ENCODE results near the gene OLFML2A. TPM values are rescaled to one million over a fixed set of nuclear protein-coding genes. Genes with fewer than 3 reads are reported as not detected.
A peak's percentile ranks its signal among the peaks of the same experiment; 100 is the strongest.
"Not testable (repeated sequence)": the region's sequence is repeated elsewhere in the genome, so short reads cannot be mapped to it uniquely, and the experiment has no call there.

The OLFML2A gene
- total RNA-seq, 2 donors from 2014 or later, result not detected

DNA sequence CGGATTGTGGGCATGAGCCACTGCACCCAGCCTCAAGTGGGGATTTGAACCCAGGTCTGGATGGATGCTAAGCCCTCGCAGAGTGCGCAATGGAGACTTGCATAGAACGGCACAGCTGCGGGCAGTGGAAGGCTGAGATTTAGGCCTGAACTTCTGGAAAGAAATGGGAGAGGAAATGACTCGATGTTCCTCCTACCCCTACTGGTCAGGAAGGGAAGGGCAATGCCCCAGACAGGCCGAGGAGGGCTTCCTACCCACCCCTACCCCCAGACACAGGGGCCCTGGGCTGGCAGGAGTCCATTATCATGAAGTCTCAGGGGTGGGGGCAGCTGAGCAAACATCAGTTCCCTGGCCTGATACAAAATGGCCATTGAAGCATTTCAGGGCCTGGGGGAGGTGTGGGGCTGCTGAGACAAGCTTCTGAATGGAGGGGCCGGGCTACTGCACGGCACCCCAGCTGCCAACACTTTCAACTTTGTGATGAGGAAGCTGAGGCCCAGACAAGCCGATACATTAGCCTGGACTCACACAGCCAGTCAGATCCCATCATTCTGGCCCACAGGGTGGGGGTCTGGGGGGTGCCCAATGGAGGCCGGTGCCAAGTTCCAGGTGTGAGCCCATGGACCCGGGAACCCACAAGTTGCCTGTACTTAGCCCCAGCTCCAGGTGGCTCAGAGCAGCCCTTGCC, 62.8 kb downstream of the OLFML2A start:
- no peaks in the 10 kb centered on the region for H3K9me3 Mint-ChIP-seq
- no peaks in the 10 kb centered on the region for H3K36me3 Mint-ChIP-seq (ENCODE audit: insufficient read depth in 2 of 2)
- ATAC-seq (replicated peaks in 1 of 2) (peak in 1 of 2 donors; percentile 24), DNase-seq (no peak)
- no peak overlapping the region for H3K4me3 Mint-ChIP-seq
- peaks cover 27% of the 10 kb centered on the region for H3K27me3 Mint-ChIP-seq (ENCODE audit: low read depth)
- no peak overlapping the region for H3K27ac Mint-ChIP-seq
- no peaks in the 10 kb centered on the region for H3K4me1 Mint-ChIP-seq (ENCODE audit: low read depth)

DNA sequence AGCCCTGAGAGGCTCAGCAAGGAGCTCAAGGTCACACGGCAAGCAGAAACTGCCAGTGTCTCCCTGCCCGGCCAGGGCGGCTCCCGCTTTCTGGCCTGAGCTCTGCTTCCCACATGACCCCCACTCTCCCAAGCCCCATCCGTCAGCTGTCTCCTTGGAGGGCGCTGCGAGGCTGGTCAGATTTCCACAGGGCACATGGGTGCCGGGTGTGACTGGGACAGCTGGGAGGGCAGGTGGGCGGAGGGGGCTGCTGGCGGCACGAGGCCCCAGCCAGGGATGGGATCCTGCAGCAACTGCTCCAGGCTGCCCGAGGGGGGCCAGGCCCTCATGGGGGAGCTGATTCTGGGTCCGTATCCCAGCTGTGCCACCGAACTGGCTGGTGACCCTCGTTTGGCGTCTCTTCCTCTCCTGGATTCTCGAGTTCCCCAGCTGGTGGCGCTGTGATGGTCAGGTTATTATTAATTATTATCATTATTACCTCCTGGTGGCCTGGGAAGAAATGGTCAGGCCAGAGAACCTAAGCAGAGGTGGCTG, 63.4 kb downstream of the OLFML2A start:
- H3K9me3 Mint-ChIP-seq, result no peaks in the 10 kb centered on the region
- H3K4me1 Mint-ChIP-seq (ENCODE audit: low read depth), result no peaks in the 10 kb centered on the region
- no peak overlapping the region for H3K4me3 Mint-ChIP-seq
- DNase-seq (no peak), ATAC-seq (replicated peaks in 1 of 2) (no peak)
- peaks cover 27% of the 10 kb centered on the region for H3K27me3 Mint-ChIP-seq (ENCODE audit: low read depth)
- H3K36me3 Mint-ChIP-seq (ENCODE audit: insufficient read depth in 2 of 2), result no peaks in the 10 kb centered on the region
- no peak overlapping the region for H3K27ac Mint-ChIP-seq

DNA sequence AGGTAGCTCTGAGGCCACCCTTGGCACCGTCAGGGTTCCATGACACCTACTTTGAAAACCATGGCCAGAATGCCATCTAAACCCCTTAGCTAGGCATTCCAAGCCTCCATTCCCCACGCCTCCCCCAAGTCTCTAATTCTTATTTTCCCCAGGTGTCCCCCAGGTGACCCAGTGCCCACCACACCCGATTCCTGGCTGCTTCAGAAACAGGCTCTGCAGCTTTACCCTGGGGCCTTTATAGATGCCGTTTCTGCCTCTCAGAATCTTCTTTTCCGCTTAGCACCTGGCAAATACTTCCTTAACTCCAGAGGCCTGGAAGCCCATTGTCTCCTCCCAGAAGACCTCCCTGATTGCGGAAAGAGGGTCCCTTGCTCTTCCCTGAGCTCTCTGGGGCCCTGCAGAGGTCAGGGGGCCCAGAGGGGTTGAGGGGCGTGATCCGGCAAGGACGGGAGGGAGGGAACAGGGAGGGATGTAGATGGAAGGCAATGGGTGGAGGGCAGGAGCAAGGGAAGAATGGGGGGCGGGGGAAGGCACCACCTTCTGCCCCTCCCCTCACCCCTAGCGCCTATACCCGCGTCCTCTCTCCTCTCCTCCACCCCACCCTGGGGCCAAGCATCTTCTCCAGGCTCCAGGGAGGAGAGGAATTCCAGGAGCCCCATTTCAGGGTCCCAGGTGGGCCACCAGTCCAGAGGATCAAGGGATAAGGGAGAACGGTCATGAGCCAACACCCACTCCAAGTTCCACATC, 64.3 kb downstream of the OLFML2A start:
- H3K27ac Mint-ChIP-seq, result no peak overlapping the region
- no peak overlapping the region for H3K4me3 Mint-ChIP-seq
- no peak for ATAC-seq (replicated peaks in 1 of 2)
- H3K4me1 Mint-ChIP-seq (ENCODE audit: low read depth), result no peaks in the 10 kb centered on the region
- H3K36me3 Mint-ChIP-seq (ENCODE audit: insufficient read depth in 2 of 2), result no peaks in the 10 kb centered on the region
- DNase-seq, result no peak
- H3K9me3 Mint-ChIP-seq, result no peaks in the 10 kb centered on the region
- peaks cover 21% of the 10 kb centered on the region for H3K27me3 Mint-ChIP-seq (ENCODE audit: low read depth)

DNA sequence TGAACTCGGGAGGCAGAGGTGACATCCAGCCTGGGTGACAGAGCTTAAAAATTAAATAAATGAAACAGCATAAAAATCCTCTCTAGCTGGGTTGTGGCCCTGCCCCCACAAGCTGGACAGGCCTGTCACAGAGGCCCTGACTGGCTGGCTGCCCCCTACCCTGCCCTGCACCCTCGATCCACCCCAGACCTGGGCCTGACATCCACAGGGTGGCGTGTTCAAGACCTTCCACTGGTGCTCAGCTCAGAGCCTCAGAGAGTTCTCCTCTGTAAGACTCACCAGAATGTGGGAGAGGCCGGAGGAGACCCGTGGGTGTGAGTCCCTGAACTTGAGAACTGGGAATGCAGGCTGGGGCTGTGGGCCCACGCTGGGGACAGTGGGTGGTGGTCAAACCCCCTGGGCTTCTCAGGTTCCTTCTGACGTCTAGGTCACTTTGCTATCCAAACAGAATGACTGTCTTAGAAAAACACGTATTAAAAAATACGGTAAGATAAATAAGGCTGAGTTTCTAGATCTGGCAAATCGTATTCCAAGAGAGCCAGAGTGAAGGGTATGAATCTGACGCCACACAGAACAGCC, 66.6 kb downstream of the OLFML2A start:
- no peak for DNase-seq
- Mint-ChIP-seq H3K27ac (no peak overlapping the region), H3K4me3 (no peak overlapping the region), H3K27me3 (ENCODE audit: low read depth) (peaks cover 6% of the 10 kb centered on the region), H3K36me3 (ENCODE audit: insufficient read depth in 2 of 2) (no peaks in the 10 kb centered on the region), H3K4me1 (ENCODE audit: low read depth) (no peaks in the 10 kb centered on the region), H3K9me3 (no peaks in the 10 kb centered on the region)
- ATAC-seq (replicated peaks in 1 of 2), result no peak

DNA sequence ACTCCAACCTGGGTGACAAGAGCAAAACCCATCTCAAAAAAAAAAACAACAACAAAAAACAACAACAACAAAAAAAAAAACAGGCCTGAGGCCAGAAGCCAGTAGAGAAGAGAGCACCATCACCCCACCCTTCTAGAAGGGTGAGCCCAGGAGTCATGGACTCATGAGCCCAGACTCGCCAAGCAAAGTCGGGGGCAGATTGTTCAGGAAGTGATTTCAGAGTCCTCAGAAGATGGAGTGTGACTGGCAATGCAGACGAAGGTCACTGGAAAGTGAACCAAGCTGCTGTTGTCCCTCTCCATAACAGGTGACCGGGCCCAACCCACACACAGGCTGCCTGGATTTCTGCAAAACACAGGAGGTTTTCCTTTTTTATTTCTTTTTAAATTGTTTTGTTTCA, 67.4 kb downstream of the OLFML2A start:
- no peak overlapping the region for H3K27ac Mint-ChIP-seq
- peaks cover 4% of the 10 kb centered on the region for H3K27me3 Mint-ChIP-seq (ENCODE audit: low read depth)
- no peaks in the 10 kb centered on the region for H3K36me3 Mint-ChIP-seq (ENCODE audit: insufficient read depth in 2 of 2)
- no peak overlapping the region for H3K4me3 Mint-ChIP-seq
- ATAC-seq (replicated peaks in 1 of 2) (no peak), DNase-seq (no peak)
- no peaks in the 10 kb centered on the region for H3K9me3 Mint-ChIP-seq
- no peaks in the 10 kb centered on the region for H3K4me1 Mint-ChIP-seq (ENCODE audit: low read depth)

DNA sequence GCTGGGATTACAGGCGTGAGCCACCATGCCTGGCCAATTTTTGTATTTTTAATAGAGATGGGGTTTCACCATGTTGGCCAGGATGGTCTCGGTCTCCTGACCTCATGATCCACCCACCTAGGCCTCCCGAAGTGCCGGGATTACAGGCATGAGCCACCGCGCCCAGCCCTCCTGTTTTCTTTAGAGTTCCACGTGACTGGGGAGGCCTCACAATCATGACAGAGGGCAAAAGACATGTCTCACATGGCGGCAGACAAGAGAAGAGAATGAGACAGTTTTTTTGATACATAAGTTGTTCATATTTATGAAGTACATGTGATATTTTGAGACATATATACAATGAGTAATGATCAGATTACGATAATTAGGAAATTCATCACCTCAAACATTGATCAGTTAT, 69.5 kb downstream of the OLFML2A start:
- H3K4me3 Mint-ChIP-seq; H3K27ac Mint-ChIP-seq; H3K9me3 Mint-ChIP-seq; ATAC-seq (replicated peaks in 1 of 2); H3K4me1 Mint-ChIP-seq (ENCODE audit: low read depth); H3K36me3 Mint-ChIP-seq (ENCODE audit: insufficient read depth in 2 of 2); DNase-seq: not testable (repeated sequence)
- H3K27me3 Mint-ChIP-seq (ENCODE audit: low read depth), result peaks cover 13% of the 10 kb centered on the region

DNA sequence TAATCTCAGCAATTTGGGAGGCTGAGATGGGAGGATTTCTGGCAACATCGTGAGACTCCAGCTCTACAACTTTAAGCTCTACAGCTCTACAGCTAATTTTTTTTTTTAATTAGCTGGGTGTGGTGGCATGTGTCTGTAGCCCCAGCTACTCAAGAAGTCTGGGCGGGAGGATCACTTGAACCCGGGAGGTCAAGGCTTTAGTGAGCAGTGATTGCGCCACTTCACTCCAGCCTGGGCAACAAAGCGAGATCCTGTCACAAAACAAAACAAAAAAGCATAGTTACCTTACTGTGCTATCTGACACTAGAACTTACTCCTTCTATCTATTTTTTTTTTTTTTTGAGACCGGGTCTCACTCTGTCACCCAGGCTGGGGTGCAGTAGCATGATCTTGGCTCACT, 70.0 kb downstream of the OLFML2A start:
- ATAC-seq (replicated peaks in 1 of 2) (no peak), DNase-seq (no peak)
- Mint-ChIP-seq H3K4me3 (no peak overlapping the region), H3K27me3 (ENCODE audit: low read depth) (peaks cover 15% of the 10 kb centered on the region), H3K4me1 (ENCODE audit: low read depth) (no peaks in the 10 kb centered on the region), H3K9me3 (no peaks in the 10 kb centered on the region), H3K27ac (no peak overlapping the region), H3K36me3 (ENCODE audit: insufficient read depth in 2 of 2) (no peaks in the 10 kb centered on the region)

DNA sequence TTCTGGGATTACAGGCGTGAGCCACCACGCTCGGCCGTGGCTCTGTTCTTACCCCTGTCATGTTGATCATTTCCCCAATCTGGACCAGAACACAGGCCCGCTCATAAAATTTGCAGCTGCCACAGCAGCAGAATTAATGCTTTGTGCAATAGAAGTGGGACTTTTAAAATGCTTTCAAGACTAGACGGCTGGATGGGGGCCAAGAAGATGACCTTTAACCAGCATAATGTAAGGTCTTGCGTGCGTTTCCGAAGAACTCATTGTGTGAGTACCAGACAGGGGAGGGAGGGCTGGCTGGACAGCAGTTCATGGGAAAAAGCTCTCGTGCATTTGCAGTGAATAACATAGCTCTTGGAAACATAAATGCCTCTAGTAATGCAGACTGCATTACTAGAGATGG, 72.9 kb downstream of the OLFML2A start:
- Mint-ChIP-seq H3K27me3 (ENCODE audit: low read depth) (peaks cover 15% of the 10 kb centered on the region), H3K4me1 (ENCODE audit: low read depth) (peaks cover 9% of the 10 kb centered on the region), H3K36me3 (ENCODE audit: insufficient read depth in 2 of 2) (no peaks in the 10 kb centered on the region), H3K4me3 (no peak overlapping the region), H3K27ac (no peak overlapping the region), H3K9me3 (no peaks in the 10 kb centered on the region)
- ATAC-seq (replicated peaks in 1 of 2), result no peak
- no peak for DNase-seq

DNA sequence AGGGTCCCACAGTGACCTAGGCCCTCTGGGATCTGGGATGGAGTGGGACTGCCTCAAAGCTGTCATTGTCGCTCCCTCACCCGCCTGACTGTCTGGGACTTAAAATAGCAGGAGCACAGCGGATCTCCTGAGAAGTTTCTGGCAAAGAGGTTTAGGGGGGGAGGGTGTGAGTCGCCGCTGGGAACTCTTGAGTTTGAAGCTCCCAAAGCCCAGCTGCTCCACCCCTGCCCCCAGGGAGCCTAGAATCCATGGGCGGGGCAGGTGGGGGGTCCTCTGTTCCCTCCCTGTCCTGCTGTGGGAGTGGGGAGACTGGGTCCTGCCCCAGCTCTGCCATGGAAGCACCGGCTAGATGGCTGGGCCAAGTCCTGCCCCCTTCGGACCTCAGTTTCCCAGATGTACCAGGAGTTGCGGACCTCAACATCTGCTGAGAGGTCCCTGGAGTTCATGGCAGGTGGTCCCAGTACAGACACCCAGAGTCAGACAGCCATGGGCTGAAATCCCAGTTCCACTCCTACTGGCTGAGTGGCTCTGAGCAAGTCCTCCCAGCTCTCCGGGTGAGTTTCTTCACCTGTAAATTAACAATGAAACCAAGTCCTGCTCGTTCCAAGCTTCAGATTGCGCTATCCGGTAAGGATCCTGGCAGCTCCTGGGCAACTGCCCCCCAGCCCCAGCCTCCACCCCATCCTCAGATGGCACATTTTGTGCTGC, 75.3 kb downstream of the OLFML2A start:
- peak overlapping the region; percentile 75 to 76 for H3K4me3 Mint-ChIP-seq
- no peaks in the 10 kb centered on the region for H3K9me3 Mint-ChIP-seq
- H3K27me3 Mint-ChIP-seq (ENCODE audit: low read depth), result peaks cover 15% of the 10 kb centered on the region
- peaks cover 15% of the 10 kb centered on the region for H3K4me1 Mint-ChIP-seq (ENCODE audit: low read depth)
- ATAC-seq (replicated peaks in 1 of 2) (no peak), DNase-seq (no peak)
- H3K36me3 Mint-ChIP-seq (ENCODE audit: insufficient read depth in 2 of 2), result no peaks in the 10 kb centered on the region
- no peak overlapping the region for H3K27ac Mint-ChIP-seq

DNA sequence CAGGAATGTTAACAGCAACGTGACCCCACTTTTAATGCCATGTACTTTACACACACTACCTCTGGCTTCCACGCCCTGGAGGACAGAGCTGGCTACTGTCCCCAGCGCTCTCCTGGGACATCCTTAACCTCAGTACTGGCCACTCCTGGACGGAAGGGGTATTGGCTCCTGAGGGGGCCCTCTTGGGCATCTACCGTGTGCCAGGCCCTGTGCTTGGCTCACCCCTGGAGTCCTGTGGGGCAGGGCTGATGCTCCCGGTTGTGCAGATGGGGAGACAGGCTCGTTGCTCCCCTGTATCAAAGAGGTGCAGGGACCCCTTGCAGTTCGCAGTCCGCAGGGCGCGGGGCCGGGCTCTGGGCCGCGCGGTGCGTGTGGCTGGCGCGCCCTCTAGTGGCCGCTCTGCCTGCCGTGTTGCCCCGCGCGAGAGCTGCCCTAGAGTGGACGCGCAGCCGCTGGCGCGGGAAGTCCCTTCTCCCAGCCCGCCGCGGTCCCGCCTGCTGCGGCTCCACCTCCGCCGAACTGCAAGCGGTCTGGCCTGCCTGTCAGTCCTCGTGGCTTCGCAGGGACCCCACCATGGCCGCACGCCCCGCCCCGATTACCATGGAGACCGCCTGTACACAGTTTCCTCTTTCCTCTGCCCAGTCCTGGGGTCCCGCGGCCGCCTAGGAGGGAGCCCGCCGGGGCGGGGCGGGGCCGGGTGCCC, 76.0 kb downstream of the OLFML2A start, which contains the start of gene WDR38:
WDR38 (plus strand) TSS at position 632 of the 703 bp plus-strand sequence. CDS start 72 bp downstream, outside the sequence.
- H3K27me3 Mint-ChIP-seq (ENCODE audit: low read depth), result peaks cover 15% of the 10 kb centered on the region
- H3K36me3 Mint-ChIP-seq (ENCODE audit: insufficient read depth in 2 of 2), result peaks cover 0 to 1% of the 10 kb centered on the region in 2 donors
- H3K4me1 Mint-ChIP-seq (ENCODE audit: low read depth), result peaks cover 22% of the 10 kb centered on the region
- peak within 1 kb of the TSS; percentile 75 to 76 for H3K4me3 Mint-ChIP-seq
- peak; percentile 85 to 86 for DNase-seq
- H3K27ac Mint-ChIP-seq, result peak within 1 kb of the TSS; percentile 42
- peak; percentile 83 to 89 for ATAC-seq (replicated peaks in 1 of 2)
- no peaks in the 10 kb centered on the region for H3K9me3 Mint-ChIP-seq

DNA sequence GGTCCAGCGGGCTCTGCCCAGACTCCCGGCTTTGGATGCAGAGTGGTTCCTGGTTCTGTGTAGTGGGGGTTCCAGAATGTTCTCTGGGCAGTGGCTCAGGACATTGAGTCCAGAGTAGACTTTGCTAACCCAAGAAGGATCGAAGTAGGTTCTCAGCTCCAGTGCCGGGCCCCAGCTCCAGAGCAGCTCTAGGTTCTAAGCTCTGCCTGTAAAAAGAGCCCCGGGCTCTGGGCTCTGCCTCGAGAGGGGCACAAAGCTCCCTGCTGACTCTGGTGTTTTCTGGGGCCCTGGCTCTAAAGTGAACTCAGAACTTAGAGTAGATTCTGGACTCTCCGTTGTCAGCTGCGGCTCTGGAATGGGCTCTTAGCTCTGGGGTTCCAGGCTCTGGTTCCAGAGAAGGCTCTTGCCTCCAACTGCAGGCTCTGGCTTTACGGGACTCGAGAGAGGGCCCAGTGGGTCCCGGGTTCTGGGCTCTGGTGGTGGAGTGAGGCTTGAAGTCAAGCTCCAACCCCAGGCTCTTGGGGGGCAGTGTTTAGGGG, 76.7 kb downstream of the OLFML2A start:
- no peaks in the 10 kb centered on the region for H3K9me3 Mint-ChIP-seq
- peaks cover 15% of the 10 kb centered on the region for H3K27me3 Mint-ChIP-seq (ENCODE audit: low read depth)
- H3K4me3 Mint-ChIP-seq, result peak overlapping the region; percentile 75 to 76
- H3K27ac Mint-ChIP-seq, result peak overlapping the region; percentile 42
- H3K36me3 Mint-ChIP-seq (ENCODE audit: insufficient read depth in 2 of 2), result peaks cover 0 to 6% of the 10 kb centered on the region in 2 donors
- ATAC-seq (replicated peaks in 1 of 2), result peak in 1 of 2 donors; percentile 7
- H3K4me1 Mint-ChIP-seq (ENCODE audit: low read depth), result peaks cover 28% of the 10 kb centered on the region
- DNase-seq, result no peak

DNA sequence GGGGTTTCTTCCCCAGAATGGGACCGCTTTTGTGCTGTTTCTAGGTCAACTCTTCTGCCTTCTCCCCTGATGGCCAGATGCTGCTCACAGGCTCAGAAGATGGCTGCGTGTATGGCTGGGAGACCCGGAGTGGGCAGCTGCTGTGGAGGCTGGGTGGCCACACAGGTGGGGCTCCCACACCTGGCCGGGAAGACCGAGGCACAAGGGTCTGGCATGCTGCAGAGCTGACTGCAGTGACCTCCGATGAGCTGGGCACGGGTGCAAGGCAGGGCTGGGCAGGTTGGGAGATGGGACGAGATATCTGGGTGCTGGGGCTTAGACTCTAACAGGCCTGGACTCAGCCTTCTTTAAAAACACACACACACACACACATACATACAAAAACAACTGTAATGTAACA, 77.2 kb downstream of the OLFML2A start:
- Mint-ChIP-seq H3K9me3 (no peaks in the 10 kb centered on the region), H3K4me3 (peak overlapping the region in 1 of 2 donors; percentile 76), H3K27me3 (ENCODE audit: low read depth) (peaks cover 15% of the 10 kb centered on the region), H3K4me1 (ENCODE audit: low read depth) (peaks cover 33% of the 10 kb centered on the region), H3K36me3 (ENCODE audit: insufficient read depth in 2 of 2) (peaks cover 0 to 6% of the 10 kb centered on the region in 2 donors), H3K27ac (peak overlapping the region; percentile 42)
- ATAC-seq (replicated peaks in 1 of 2) (no peak), DNase-seq (no peak)
